HG03280 (cell line): ENCODE results near the gene CDH24.

Experiments used
- ATAC-seq: cut with Tn5 transposase; IDR thresholded peaks from one replicate; pipeline ENCODE4 v1.9.1; 2021; ENCODE audit warnings: mild to moderate bottlenecking, moderate library complexity; ENCODE audit not compliant: unreplicated experiment

CDH24 gene

DNA sequence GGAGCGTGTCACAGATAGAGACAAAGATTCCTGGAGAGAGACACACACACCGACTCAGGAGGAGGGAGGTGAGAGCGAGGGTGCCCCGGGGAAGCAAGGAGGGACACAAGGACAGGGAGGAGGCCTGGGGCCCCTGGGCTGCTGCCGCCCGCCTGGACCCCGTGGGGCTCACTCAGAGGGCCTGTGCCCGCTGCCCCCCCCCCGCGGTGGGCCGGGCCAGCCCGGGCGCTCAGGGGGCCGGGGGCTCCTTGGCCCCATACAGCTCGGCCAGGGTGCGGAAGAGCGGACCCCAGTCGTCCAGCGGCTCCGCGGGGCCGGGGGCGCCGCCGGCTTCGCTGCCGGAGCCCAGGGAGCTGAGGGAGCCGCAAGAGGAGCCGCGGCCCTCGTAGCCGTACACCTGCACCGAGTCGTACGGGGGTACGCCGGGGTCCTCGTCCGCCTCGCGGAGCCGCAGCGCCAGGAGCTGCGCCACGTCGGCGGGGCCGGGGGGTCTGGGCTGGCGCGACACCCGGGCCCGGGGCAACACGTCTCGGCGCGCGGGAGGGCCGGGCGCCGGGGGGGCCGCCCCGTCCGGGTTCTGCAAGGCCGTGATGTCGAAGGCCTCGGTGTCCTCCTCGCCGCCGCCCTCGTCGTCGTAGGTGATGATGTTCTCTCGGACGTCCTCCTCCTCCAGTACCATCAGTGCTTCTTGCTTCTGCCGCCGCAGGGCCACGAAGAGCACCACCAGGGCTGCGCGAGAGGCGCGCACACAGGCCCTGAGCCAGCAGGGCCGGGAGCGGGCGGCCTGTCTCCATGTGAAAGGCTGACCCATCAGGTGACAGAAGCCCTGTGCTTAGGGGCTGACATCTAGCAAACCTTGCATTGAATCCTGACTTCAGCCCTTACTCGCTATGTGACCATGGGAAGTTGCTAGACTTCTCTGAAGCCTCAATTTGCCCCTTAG, 9.3 kb downstream of the CDH24 start:
- ATAC-seq = no peak

DNA sequence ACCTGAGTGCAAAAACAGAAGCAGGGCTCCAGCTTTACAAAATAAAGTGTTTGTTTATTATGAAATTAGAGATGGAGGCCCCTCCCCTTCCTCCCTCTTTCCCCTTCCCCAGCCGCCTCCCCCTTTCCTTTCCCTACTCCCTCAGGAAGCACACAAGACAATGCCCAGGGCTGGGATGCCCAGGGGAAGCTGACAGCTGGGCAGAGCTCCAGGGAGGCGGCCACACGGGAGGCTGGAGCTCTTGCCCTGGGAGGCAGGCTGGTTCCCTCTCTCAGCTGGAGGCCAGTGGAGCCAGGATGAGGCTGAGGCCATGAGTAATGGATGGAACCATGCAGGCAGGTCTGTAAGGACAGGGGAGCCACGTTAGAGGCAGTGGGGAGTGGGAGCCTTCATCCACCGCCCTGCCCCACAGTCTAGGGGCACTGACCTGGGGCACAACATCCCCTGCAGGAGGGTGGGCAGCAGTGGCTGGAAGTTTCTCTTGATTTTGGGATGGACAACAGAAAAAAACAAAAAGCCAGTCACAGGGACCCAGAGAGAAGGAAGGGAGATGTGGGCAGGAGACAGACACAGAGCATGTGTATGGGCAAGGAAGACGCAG, 10.2 kb downstream of the CDH24 start:
- no peak for ATAC-seq

DNA sequence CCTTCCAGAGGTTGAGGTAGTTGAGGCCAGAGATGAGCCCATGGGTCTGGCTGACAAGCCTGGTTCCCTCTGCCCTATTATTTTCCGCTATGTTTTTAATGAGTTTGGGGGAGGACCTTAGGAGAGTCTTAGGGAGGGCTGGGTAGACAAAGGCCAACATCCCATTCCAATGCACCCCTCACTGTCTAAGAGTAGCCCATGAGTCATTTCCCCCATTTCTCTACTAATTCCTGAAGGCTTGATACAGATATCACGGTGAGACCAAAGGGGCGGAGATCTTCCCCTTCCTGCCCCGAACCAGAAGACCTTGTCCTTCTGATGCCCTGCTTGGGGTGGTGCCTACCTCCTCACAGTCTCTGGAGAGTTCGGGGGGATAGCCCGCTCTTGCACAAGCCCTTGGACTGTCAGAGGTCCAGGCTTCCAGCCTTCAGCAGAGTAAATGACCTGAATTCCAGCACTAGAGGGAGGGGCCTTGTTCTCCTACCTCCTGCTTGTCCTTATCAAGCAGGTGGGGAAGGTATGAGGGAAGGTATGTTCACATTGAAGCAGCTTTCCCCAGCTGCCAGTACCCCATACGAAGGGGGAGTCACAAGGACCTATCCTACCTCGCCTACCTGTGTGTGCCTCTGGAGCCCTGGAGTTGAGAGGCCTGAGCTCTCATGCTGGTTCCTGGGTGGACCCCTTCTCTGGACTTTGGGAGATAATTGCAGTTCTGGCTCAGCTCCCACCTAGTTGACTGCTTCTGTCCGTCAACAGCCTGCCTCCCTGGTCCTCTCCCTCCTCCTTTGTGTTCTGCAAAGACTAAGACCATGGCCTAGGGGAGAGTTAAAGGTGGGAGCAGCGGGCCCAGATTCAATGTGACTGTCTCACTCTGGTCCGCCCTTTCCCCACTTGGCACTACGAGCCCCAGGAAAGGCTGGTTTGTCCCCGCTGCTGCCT, 11.6 kb downstream of the CDH24 start:
- ATAC-seq = no peak

DNA sequence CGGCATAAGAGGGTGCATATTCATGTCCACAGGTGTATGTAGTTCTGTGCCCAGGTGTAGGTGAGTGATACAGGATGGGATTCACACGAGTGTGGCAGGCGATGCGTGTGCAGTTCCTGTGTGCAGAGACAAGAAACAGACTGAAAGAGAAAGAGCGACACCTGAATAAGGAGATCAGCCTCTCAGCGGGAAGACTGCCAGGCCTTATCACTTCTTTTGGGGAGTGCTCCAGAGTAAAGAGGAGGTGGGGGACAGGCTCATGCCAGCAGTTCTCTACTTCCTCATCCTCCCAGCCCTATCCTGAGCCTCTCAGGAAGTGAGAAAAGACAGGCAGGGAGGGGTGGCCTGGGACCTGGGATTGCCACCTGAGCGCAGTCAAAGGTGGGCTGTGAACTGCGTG, 12.5 kb downstream of the CDH24 start:
- no peak for ATAC-seq

DNA sequence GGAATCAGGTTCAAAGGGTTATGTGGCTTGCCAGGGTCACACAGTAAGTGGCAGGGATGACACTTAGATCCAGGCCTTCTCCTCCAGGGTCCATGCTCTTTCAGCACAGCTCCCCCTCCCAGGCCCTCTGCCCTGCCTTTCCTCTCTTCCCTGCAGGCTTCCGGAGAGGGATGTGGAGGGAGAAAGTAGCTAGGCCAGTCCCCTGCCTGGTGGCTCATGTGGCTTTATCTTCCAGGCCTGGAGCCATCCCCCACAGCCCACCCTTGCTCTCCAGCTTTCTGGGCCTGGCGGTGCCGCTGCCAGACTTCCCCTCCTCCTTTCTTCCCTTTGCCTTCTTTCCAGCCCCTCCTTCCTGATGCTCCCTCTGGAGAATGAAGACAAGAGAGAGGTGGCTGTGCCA, 13.6 kb downstream of the CDH24 start:
- no peak for ATAC-seq

DNA sequence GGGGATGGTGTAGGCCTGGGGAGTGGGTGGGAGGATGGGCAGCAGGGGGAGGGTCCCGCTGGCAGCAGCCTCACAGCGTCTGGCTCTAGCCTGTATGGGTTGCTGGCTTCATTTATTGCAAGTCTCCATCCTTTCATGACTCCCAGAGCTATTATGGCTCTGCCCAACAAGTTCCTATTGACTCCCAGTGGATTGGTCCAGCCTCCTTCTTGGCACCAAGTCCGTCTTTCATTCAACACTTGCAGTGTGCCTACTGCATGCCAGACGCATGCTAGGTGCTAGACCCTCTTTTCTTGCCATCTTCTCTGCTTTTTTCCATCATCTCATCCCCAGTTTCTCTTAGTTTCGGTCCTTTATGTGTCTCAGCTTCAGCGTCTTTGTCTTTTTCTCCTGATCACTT, 14.2 kb downstream of the CDH24 start:
- ATAC-seq = no peak

DNA sequence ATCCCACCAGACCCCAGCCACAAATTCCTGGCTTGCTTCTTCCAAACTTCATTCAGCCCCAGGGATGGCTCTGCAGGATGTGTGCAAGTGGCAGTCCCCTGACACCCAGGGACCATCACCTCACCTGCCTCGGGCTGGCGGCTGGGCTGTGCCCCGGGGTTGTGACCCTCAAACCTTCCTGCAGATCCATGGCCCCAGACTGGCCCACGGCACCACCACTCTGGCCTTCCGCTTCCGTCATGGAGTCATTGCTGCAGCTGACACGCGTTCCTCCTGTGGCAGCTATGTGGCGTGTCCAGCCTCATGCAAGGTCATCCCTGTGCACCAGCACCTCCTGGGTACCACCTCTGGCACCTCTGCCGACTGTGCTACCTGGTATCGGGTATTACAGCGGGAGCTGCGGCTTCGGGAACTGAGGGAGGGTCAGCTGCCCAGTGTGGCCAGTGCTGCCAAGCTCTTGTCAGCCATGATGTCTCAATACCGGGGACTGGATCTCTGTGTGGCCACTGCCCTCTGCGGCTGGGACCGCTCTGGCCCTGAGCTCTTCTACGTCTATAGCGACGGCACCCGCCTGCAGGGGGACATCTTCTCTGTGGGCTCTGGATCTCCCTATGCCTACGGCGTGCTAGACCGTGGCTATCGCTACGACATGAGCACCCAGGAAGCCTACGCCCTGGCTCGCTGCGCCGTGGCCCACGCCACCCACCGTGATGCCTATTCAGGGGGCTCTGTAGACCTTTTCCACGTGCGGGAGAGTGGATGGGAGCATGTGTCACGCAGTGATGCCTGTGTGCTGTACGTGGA, 15.0 kb downstream of the CDH24 start, which contains the start of gene PSMB11:
PSMB11 (plus strand) TSS at position 51 of the 804 bp plus-strand sequence; CDS start at position 65, 14 bp downstream.
- ATAC-seq = no peak

DNA sequence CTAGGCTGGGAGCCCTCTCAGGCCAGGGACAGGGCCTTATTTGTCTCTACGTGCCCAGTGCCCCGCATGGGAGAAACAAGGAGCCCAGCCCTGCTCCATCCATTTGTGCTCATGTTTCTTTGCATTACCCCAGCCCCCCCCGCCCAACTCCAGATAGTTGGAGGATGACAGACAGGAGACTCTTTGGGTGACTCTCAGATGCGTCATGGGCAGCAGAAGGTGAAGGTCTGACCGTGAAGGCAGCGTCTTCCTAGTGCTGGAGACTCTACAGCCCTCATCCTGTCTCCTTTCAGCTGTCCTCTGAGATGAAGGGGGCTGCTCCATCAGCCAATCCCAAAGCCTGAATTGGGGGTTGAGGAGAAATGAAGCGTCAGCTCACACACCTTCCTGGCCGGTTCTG, 15.6 kb downstream of the CDH24 start:
- ATAC-seq = no peak

DNA sequence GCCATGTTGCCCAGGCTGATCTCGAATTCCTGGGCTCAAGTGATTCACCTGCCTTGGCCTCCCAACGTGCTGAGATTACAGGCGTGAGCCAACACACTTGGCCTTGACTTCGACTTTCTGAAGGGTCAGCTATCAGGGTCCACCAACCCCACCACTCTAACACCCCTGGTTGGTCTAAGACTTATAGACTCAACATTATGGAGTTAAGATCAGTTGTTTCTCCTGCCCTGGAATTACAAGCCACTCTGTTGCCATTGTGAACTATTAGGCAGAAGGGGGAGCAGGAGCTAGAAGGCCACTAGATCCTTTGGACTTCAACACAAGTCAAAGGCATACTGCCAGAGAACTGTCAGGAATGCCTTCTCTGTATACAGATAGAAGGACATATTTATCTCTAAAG, 17.2 kb downstream of the CDH24 start:
- no peak for ATAC-seq

DNA sequence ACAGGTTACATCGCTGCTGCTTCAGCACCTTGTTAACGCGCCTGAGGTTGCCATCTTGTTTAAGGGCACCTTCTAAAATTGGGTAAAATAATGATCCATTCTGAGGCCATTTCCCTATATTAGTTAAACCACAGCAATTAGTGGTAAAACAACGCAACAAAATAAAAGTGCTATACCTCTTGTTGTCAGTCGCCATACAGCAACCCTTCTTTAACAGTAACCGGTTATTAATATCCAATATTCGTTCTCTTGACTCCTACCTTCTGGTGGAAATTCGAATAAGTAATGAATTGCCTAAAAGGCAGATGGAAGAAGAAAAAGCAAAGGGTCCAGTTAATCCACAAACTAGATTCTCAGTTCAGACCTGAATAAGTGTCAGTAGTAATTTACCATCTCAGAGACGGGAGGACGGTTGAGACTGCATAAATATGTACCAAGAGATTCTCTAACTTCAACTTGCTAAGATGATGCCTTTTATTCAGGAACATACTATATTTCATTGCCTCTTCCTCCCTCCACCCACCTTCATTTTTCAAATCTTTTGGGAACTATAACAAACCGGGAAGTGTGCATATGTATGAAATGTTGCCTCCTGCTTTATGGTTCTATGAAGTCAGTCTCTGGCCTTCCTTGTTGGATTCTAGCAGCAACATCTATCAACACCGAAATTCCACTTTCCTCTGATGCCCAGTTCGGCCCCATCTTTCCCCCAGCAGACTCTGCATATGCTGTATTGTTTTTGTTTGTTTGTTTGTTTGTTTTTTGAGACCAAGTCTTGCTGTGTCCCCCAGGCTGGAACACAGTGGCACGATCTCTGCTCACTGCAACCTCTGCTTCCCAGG, 21.8 kb downstream of the CDH24 start:
- ATAC-seq = no peak

DNA sequence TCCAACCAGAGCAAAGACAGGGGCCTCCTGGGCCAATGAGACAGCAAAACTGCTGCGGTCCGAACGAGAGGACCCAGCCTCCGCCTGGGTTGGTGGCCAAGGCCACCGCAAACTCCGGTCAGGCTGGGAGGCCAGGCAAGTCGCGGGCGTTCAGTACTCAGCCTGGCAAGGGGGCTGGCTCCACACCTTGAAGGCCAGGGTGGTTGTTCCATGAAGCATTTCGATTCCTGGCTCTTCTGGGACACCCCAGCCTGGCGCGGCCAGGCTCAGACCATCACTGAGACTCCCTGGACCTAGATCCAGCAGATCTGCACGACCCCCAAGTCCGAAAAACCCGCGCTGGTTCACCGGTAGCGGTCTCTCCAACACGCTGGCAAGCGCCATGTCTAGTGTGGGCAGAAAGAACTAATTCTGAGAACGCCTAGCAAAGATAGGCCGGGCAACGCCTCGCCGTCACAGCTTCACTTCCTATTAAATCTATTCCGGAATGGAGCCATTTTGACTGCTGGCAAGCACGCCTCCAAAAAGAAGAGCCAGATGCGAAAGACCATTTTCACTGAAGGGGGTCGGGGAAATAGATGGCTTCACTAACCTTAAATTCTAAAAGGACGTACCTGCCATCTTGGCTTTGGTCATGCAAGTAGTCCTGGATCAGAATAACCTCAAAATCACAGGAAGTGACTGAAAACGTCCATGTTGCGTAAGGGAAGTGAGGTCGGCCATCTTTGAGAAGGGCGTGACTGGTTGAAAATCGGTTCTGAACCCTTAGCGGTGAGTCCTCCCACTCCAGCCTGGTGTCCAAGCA, 22.6 kb downstream of the CDH24 start, which contains the start of gene PSMB5:
PSMB5 (minus strand) TSS at position 403 of the 805 bp plus-strand sequence; CDS start at position 384, 19 bp downstream.
- ATAC-seq = peak; percentile 90

DNA sequence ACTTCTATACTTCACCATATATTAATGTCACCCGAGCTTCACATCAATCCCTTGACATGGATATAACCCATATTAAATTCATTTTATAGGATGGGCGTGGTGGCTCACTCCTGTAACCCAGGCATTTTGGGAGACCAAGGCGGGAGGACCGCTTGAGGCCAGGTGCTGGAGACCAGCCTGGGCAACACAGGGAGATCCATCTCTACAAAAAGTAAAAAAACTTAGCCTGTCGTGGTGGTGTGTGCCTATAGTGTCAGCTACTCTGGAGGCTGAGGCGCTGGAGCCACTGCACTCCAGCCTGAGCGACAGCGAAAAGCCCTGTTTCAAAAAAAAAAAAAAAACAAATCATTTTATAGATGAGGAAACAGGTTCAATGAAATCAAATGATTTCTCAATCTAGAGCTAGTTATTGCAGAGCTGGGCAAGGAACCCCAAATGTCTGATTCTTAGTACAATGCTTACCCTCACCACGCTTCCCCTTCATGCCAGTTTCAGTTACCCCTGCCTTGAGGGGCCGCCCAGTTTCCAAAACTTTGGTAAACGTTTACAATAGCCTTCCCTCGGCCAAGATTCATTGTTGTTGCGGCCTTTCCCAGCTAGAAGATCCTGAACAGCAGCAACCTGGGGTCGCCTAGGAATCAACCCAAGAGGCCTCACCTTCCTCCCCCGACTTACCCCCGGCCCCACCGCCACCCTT, 23.4 kb downstream of the CDH24 start:
- ATAC-seq = peak; percentile 6

DNA sequence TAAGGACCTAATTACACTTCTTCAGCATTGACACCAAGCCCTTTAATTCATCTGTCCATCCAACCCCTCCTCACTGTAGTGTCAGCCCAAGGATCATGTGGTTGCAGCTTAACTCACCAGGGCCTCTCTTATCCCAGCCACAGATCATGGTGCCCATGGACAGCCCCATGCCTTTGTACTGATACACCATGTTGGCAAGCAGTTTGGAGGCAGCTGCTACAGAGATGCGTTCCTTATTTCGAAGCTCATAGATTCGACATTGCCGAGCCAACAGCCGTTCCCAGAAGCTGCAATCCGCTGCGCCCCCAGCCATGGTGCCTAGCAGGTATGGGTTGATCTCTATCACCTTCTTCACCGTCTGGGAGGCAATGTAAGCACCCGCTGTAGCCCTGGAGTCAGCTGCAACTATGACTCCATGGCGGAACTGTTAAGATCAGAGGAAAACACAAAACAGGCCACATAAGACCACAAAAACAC, 24.0 kb downstream of the CDH24 start:
- no peak for ATAC-seq

DNA sequence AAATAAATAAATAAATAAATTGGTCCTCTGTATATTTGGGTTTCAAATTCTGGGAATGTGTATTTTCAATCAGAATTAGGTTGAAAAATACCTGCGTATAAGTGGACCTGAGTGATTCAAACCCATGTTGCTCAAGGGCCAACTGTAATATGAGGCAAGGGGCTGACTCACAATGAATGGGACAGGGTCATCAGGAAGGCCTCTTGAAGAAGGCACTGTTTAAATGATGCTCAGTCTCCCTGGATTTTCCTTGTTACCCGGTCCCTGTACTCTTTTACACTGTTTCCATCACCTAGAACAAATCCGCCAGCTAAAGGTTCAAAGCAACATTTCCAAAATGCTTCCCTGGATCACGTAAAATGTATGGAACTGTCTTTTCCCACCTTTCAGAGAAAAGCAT, 26.4 kb downstream of the CDH24 start:
- no peak for ATAC-seq

DNA sequence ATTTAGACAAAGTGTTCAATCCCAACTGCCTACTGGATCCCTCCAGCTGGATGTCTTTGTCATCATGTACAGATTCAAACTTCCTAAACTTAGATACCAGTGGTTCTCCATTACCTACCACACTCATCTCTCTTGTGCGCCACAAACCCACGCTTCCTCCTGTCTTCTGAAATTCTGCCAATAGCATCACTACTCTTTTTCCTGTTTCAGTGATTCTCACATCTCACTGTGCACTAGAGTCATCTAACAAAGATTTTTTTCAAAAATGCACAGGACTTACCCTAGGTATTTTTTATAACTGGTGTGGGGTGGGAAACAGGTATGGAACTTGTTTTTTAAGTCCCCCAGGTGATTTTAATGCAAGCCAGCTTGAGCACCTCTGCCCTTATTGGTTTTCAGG, 28.5 kb downstream of the CDH24 start:
- no peak for ATAC-seq

DNA sequence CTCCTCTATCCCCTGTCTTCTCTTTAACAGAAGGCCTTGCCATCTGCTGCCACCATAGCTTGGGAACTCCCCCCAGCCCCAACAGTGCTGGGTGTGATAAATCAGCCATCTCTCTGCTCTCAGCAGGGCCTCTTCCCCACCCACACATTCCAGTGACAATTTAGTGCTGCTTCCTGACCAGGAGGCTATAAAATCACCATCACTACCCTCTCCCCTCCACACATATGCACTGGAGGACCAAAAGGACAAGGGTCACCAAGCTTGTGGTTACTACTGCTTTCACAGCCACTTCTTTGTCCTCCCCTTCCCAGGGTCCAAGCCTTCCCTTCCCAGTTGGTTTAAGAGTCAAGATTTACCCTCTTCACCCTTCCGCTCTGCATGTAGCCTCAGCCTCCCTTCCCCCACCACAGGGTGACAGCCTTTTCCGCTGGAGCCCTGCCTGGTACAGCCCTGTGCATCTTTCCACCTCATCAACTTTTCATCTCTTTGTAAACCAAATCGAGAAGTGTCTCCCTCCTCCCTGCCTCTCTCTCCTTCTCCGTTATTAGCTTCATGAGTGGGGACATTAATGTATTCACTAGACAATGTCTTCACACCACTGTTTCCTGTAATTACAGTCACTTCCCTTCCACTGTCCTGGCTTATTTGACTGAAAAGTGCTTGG, 32.0 kb downstream of the CDH24 start:
- ATAC-seq = no peak

DNA sequence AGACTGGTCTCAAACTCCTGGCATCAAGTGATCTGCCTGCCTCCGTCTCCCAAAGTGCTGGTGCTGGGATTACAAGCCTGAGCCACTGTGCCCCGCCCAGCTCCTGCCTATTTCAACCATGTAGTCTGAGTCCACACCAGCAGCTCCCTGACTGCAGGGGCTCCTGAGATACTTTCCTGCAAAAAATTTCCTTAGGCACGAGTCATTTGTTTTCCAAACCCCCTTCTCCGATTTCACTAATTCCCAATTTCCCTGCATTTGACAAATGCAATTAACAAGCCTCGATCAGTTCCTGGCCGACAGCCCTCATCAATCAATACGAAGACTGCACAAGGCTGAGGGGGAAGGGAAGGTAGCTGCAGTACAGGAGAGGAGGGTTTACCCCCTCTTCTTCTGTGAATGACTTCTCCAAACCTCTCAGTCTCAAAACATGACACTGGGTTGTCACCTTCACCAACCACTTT, 32.7 kb downstream of the CDH24 start:
- ATAC-seq = no peak
